HG02678 (cell line): ENCODE measurements around the gene RPL22.
"Not testable (repeated sequence)": the region's sequence is repeated elsewhere in the genome, so short reads cannot be mapped to it uniquely, and the experiment has no call there.

ENCODE experiments used
- ATAC-seq: cut with Tn5 transposase; IDR thresholded peaks from one replicate; pipeline ENCODE4 v1.9.1; 2021; ENCODE audit warnings: mild to moderate bottlenecking, moderate library complexity; ENCODE audit not compliant: unreplicated experiment

Gene RPL22

DNA sequence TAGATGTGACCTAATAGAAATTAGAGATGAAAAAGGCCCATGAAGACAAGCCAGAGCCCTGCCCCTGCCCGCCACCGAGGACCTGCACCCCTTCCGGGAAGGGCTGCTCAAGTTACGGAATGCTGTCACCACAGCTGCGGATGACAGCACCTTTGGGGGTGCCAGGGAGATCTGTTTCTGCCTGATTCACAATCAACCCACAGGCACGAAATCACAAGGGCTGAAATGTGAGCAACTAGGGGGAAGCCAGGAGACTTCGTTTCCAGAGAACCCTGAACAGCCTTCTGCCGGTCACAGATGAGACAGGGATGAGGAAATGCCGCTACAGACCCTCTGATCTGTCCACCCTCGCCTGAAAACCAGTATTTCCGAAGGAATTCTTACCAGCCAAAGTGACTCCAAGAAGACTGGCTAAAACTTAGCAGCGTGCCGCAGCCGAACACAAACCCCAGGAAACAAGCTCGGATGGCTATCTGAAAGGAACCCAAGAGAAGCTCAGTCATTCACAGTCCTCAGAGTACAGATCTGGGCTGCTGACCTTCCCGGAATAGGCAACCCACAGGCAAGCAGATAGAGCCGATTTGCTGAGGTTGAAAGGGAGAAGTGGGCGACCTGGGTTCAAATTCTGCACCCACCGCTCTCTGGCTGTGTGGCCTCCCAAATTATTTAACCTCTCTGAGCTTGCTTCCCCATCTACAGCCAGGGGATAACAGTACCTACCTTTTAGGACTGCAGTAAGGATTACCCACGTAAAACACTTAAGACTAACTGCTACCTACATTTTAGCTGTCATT, 35.3 kb upstream of the RPL22 start:
- no peak for ATAC-seq

GRCh38 chr1:6233376-6233775, 34.0 kb upstream of the RPL22 start:
- no peak for ATAC-seq

DNA sequence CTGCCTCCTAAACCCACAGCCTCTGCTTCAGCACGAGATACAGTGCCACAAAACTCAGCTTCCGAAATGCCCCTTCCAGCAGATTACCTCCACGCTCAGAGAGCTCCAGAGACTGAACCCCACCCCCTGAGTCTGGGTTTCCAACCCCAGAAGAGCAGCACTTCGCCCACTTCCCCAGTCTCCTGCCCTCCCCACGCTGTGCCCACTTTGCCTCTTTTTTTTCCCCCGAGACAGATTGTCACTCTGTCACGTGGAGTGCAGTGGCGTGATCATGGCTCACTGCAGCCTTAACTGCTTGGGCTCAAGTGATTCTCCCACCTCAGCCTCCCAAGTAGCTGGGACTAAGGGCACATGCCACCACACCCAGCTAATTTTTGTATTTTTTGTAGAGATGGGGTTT, 26.3 kb upstream of the RPL22 start:
- no peak for ATAC-seq

DNA sequence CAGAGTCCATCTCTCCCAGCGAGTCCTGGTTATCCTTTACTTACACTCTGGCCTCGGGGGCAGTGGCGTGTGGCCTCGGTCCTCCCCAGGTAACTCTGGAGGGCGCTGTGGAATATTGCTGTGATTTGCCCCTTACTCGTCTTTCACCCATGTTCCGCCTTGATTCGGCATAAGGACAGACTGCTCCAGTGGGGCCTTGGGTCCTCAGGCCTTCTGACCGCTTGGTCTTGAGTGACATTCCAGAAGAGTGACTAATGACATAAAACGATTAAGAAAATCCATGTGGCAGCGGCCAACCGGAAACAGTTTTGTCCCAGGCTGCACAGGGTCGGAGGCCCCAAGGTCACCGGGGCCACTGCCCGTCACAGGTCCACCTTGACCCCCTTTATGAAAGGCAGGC, 25.3 kb upstream of the RPL22 start:
- ATAC-seq = no peak

GRCh38 chr1:6223617-6224016, 24.2 kb upstream of the RPL22 start:
- ATAC-seq = no peak

DNA sequence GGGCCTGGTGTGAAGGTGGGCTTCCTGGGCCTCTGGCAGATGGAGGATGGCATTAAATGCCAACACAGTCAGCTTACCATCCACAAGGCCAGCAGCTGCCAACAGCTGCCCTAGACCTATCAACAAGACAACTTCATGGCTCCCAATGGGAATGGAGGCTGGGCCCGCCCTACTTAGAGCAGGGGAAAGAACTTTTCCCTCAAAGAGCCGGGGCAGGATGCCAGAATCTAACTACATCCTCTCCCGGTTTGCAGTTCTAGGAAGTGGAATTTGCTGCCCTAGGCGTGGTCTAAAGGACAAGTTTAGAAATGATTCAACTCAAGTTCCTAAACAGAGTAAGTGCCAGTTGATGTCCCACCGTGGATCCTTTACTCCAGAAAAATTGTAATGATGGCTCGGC, 23.2 kb upstream of the RPL22 start:
- ATAC-seq = no peak

- no peak for ATAC-seq
These were observed 21.9 kb upstream of the RPL22 start for GRCh38 chr1:6221210-6221784.

GRCh38 chr1:6220236-6220635, 20.8 kb upstream of the RPL22 start:
- no peak for ATAC-seq

DNA sequence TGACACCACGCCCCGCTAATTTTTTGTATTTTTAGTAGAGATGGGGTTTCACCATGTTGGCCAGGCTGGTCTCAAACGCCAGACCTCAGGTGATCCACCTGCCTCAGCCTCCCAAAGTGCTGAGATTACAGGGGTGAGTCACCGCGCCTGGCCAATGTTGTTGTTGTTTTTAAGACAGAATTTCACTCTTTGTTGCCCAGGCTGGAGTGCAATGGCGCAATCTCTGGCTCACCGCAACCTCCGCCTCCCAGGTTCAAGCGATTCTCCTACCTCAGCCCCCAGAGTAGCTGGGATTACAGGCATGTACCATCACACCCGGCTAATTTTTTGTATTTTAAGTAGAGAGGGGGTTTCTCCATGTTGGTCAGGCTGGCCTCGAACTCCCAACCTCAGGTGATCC, 20.2 kb upstream of the RPL22 start:
- not testable (repeated sequence) for ATAC-seq

DNA sequence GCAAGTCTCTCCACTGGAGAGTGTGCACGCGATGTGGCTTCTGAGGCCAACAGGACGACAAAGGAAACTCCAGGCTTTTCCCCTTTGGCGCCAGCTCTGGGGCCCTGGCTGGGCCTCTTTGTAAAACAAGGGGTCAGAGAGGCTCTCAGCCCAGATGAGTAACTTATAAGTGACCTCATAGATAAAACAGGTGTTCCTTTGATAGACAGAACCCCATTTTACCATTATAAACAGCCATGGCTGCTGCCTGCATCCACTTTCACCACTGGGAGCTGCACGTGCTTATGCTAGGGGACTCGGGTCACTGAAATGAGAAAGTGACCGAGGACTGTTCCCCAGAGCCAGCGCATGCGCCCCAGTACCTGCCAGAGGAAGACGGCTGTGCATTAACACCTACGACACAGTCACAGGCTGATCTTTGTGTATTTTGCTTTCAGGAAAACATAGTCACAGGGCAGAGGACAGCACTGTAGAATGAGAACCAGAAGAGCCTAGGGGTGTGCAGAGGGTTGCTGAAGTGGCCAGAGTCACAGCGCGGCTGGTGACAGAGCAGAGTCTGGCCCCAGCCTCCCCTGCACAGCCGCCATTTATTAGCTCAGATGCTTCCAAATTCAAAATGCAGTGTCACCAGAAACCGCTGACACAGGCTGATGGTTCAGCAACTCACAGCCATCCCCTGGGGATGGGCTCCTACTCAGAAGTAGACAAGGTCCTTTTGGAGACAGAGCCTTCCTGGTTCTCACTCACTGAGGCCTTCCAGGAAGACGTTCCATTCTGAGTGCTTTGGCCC, 19.2 kb upstream of the RPL22 start:
- no peak for ATAC-seq

DNA sequence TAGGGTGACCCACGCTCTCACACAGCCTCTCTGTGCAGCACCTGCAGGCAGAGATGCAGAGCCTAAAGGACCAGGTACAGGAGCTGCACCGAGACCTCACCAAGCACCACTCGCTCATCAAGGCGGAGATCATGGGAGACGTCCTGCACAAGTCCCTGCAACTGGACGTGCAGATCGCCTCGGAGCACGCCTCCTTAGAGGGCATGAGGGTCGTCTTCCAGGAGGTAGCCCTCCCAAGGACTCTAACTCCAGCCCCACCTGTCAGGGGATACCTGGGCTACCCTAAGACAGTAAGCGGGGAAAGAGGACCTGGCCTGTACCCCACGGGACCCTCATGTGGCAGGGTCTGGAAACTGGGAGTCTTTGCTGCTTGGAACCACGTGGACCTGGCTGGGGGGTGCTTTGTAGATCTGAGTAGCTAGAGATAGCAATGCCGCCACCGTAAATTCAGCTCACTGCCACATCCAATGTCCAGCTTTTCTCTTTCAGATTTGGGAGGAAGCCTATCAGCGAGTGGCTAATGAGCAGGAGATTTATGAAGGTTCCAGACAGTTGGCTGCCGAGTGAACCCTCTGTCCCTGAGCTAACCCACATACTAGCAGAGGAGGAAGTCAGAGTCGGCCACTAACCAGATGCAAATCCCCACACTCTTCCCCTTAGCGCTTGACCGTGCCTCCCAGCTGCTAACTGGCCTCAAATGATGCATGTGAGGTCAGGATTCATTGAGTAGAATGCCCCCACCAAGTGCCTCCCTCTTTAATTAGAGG, 13.0 kb upstream of the RPL22 start:
- ATAC-seq = no peak

DNA sequence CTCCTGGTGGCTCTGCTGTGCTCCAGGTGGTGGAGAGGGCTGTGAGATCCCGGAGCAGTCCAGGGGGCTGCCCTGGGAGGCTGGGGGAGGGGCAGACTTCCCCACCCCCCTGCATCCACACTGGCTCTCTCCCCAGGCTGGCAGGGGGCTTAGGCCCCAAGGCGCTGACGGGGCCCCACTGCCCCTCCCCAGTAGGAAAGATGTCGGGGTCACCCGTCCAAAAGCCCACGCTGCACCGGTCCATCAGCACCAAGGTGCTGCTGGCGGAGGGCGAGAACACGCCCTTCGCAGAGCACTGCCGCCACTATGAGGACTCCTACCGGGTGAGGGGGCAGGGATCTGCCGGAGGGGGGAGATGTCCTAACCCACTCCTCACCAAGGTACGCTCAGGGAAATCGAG, 12.3 kb upstream of the RPL22 start:
- ATAC-seq = no peak

DNA sequence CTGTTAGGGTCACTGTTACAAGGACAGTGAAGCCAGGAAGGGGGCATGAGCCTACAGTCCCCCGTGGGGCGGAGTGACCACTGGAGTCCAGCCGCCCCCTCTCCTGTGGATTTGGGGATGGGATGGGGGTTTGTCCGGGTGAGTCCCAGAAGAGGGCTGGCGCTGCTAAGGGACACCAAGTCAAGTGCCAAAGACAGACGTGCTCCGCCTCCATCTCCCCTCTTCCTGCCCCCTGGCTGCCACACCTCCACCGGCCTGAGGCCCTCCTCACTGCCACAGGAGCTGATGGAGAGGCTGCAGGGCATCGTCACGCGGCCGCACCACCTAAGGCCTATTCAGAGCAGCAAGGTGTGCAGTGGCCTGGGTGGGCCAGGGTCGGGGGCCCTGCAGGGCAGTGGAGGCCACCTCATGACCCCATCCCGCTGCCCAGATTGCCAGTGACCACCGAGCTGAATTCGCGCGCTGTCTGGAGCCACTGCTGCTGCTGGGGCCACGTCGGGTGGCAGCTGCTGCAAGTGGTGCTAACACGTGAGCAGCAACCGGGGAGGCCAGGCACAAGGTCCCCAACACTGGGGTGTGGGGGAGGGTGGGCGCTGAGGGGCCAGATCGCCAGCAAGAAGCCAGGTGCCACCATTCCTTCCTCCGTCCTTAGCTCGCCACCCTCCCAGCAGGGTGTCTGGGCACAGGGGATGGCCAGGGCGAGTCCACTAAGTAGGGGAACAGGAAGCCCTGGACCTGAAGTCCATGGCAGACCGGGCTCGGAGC, 11.4 kb upstream of the RPL22 start:
- ATAC-seq = no peak

GRCh38 chr1:6209661-6210580, 10.5 kb upstream of the RPL22 start:
- ATAC-seq = no peak

- no peak for ATAC-seq
These were observed 9.6 kb upstream of the RPL22 start for GRCh38 chr1:6208723-6209660.

GRCh38 chr1:6207921-6208320, 8.5 kb upstream of the RPL22 start:
- no peak for ATAC-seq

GRCh38 chr1:6207075-6207885, 7.9 kb upstream of the RPL22 start:
- ATAC-seq = no peak

DNA sequence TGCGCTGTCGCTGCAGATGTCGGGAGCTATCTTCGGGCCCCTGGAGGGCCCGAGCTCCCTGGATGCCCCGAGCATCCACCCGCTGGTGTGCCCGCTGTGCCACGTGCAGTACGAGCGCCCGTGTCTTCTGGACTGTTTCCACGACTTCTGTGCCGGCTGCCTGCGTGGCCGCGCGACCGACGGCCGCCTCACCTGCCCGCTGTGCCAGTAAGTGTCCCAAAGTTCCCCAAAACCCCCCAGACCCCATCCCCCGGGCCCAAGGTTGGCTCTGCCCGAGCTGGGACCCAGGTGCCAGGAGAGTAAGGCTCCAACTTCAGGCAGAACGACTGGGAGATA, 7.1 kb upstream of the RPL22 start:
- ATAC-seq = peak; percentile 18
